Bone marrow (tissue), 2 donors: ENCODE measurements around the gene LRP8.

Experiments used
- DNase-seq, 2 donors: peaks; one replicate each; lab custom pipeline; 2025; lab: John Stamatoyannopoulos, UW

Gene LRP8

GRCh38 chr1:53328009-53328461 is at the start of gene LRP8:
Gene LRP8 (minus strand): TSS chr1:53328070. CDS start chr1:53327912, 158 bp downstream.
- peak; percentile 26 to 51 for DNase-seq

- no peak for DNase-seq
These were observed 49.6 kb upstream of the LRP8 start for GRCh38 chr1:53377438-53377841.

- DNase-seq, result no peak
These were observed 49.0 kb upstream of the LRP8 start for GRCh38 chr1:53376742-53377437.

- DNase-seq, result no peak
These were observed 48.2 kb upstream of the LRP8 start for GRCh38 chr1:53376041-53376461.

GRCh38 chr1:53375440-53375839 is 47.6 kb upstream of the LRP8 start:
- no peak for DNase-seq

GRCh38 chr1:53373246-53373645 is 45.4 kb upstream of the LRP8 start:
- DNase-seq, result no peak

GRCh38 chr1:53372501-53372951 is 44.7 kb upstream of the LRP8 start:
- DNase-seq, result no peak

GRCh38 chr1:53371851-53372250 is 44.0 kb upstream of the LRP8 start:
- no peak for DNase-seq

GRCh38 chr1:53371121-53371666 is 43.3 kb upstream of the LRP8 start:
- no peak for DNase-seq

- DNase-seq, result no peak
These were observed 42.6 kb upstream of the LRP8 start for GRCh38 chr1:53370369-53370961.

GRCh38 chr1:53369761-53370160 is 41.9 kb upstream of the LRP8 start:
- no peak for DNase-seq

GRCh38 chr1:53369034-53369750 is 41.3 kb upstream of the LRP8 start:
- DNase-seq, result no peak

- DNase-seq, result no peak
These were observed 40.6 kb upstream of the LRP8 start for GRCh38 chr1:53368314-53369033.

- DNase-seq, result peak in 1 of 2 donors; percentile 81
These were observed 39.8 kb upstream of the LRP8 start for GRCh38 chr1:53367503-53368313.

GRCh38 chr1:53366901-53367502 is 39.1 kb upstream of the LRP8 start:
- no peak for DNase-seq

GRCh38 chr1:53365437-53366063 is 37.7 kb upstream of the LRP8 start:
- DNase-seq, result no peak

- no peak for DNase-seq
These were observed 35.2 kb upstream of the LRP8 start for GRCh38 chr1:53362851-53363642.

GRCh38 chr1:53362270-53362669 is 34.4 kb upstream of the LRP8 start:
- no peak for DNase-seq

- DNase-seq, result no peak
These were observed 33.7 kb upstream of the LRP8 start for GRCh38 chr1:53361541-53361961.
